Breast epithelium (tissue), 4 donors: Measurements from ENCODE around the gene DMWD. TPM values are rescaled to one million over a fixed set of nuclear protein-coding genes. Genes with fewer than 3 reads are reported as not detected.

Experiments
- DNase-seq, 2 donors: peaks; one replicate each; pipeline ENCODE4 v3.0.0-alpha.2; 2019; ENCODE audit warnings: low spot score in 2 of 2
- H3K27ac ChIP-seq, 2 donors: fragments of 200-600 bp; sonication (generic) in 1 of 2; one replicate each; pipeline ENCODE4 v1.5.1; 2016 to 2019; ENCODE audit warnings: mild to moderate bottlenecking in 1 of 2
- H3K27me3 ChIP-seq, 2 donors: fragments of 200-600 bp; sonication (generic) in 1 of 2; one replicate each; pipeline versions ENCODE4 v1.5.1 to v1.6.0; 2017 to 2019; ENCODE audit warnings: control low read depth in 1 of 2, mild to moderate bottlenecking in 1 of 2
- H3K36me3 ChIP-seq: fragments of 200-600 bp; one replicate; pipeline ENCODE4 v1.5.1; 2019
- H3K4me1 ChIP-seq, 2 donors: fragments of 200-600 bp; sonication (generic); one replicate each; pipeline ENCODE4 v1.5.1; 2016 to 2019; ENCODE audit warnings: control low read depth in 1 of 2
- H3K4me3 ChIP-seq, 3 donors: fragments of 200-600 bp; sonication (generic); 1 replicate in 2 of 3; 2 replicates in 1 of 3; pipeline ENCODE4 v1.5.1; 2016 to 2019; ENCODE audit warnings: mild to moderate bottlenecking in 3 of 3, moderate library complexity in 2 of 3
- H3K9me3 ChIP-seq, 2 donors: fragments of 200-600 bp; sonication (generic) in 1 of 2; one replicate each; pipeline ENCODE4 v1.5.1; 2016 to 2019; ENCODE audit warnings: control low read depth in 1 of 2
- POLR2A ChIP-seq: fragments of 450-650 bp; IDR thresholded peaks from one replicate; pipeline ENCODE4 v1.6.1; 2016; ENCODE audit warnings: antibody characterized with exemption, mild to moderate bottlenecking, moderate library complexity
- POLR2AphosphoS5 ChIP-seq, 3 donors: sonication (generic); formaldehyde crosslinking; IDR thresholded peaks; one replicate each; pipeline ENCODE4 v1.6.1; 2017; ENCODE audit warnings: antibody characterized with exemption in 3 of 3
- intact Hi-C: fragments of 100-400 bp; cut with DNase I; formaldehyde crosslinking; loops from one replicate; pipeline ENCODE4 v1.15.1; 2023; ENCODE audit warnings: low total_unique reads
- total RNA-seq, 3 donors: library from RNA; depleted of rRNA; stranded (reverse); fragments of >200 nt; gene quantifications; one replicate each; pipeline ENCODE4 v1.1.0, GENCODE V29; 2016
- TF ChIP-seq, protein P1 (sequence below), 3 donors: fragments of 450-650 bp; IDR thresholded peaks; one replicate each; pipeline ENCODE4 v1.5.1; 2016 to 2017; ENCODE audit warnings: antibody characterized with exemption in 3 of 3, mild to moderate bottlenecking in 3 of 3, moderate library complexity in 3 of 3

The DMWD gene
- total RNA-seq, 3 donors from 2014 or later = 24.2 to 31.1 (median 29.3) TPM

DNA sequence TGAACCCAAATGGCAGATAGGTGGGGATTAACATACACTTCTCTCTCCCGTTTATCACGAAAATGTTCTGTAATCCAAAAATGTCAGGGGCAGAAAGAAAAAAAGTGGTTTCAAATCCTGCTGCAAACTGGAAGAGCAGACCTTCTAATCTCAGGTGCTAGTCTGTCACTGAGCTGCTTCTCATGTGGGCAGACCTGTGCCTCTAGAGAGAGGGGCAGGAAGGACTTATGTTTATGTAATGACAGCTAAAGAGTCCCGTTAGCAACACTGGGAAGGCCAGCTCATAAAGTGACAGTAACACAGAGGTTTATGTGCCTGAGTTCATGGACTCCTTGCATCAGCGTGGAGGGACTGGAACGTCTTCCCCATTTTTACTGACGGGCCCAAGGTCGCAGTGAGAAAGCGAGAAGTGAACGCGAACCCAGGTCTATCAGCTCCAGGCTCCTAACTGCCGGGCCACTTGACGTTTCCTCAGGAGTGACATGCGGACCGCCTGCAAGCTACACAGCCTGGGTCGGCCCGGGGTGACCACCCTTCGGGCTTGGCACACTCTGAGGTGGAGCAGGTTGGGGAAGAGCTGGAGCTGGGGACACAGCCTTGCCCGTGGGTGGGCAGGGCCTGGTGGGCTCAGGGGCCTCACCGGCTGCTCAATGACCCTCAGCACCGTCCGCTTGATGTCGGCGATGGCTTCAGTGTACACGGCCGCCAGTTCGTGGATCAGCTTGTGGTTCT is 32.1 kb upstream of the DMWD start:
- TF ChIP-seq, protein P1, sequence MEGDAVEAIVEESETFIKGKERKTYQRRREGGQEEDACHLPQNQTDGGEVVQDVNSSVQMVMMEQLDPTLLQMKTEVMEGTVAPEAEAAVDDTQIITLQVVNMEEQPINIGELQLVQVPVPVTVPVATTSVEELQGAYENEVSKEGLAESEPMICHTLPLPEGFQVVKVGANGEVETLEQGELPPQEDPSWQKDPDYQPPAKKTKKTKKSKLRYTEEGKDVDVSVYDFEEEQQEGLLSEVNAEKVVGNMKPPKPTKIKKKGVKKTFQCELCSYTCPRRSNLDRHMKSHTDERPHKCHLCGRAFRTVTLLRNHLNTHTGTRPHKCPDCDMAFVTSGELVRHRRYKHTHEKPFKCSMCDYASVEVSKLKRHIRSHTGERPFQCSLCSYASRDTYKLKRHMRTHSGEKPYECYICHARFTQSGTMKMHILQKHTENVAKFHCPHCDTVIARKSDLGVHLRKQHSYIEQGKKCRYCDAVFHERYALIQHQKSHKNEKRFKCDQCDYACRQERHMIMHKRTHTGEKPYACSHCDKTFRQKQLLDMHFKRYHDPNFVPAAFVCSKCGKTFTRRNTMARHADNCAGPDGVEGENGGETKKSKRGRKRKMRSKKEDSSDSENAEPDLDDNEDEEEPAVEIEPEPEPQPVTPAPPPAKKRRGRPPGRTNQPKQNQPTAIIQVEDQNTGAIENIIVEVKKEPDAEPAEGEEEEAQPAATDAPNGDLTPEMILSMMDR (IDR thresholded peaks at IDR 0.05) = no peak
- no peak for TF ChIP-seq POLR2AphosphoS5 (IDR thresholded peaks at IDR 0.05)
- no peak for TF ChIP-seq POLR2A
- intact Hi-C loops = no loop called here
- H3K4me3 ChIP-seq = no peak overlapping the region
- no peak for DNase-seq
- H3K27me3 ChIP-seq = no peaks in the 10 kb centered on the region
- H3K27ac ChIP-seq = peak overlapping the region in 1 of 2 donors; percentile 25
- peaks cover 0 to 7% of the 10 kb centered on the region in 2 donors for H3K4me1 ChIP-seq
- H3K36me3 ChIP-seq = peaks cover 12% of the 10 kb centered on the region
- no peaks in the 10 kb centered on the region for H3K9me3 ChIP-seq

DNA sequence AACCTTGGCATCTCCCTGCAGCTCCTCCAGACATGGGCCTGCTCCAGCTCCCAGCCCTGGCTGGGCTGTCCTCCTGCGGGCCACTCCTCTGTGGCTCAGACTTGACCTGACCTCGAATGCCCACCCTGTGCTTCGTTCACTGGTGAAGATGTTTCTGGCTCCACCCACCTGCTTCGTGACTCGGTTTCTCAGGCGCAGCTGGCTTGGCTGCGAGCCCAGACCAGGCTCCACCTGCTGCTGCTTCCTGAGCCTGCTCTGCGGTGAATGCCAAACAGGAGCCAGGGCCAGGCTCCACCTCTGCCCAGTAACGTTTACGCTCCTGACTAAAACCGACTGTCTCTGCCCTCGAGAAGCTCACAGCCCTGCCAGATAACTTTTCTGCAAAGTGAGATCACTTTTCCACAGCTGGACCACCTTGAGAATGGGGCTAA is 31.4 kb upstream of the DMWD start:
- Histone ChIP-seq H3K4me3 (no peak overlapping the region), H3K9me3 (no peaks in the 10 kb centered on the region), H3K27me3 (no peaks in the 10 kb centered on the region), H3K27ac (peak overlapping the region in 1 of 2 donors; percentile 25), H3K36me3 (peaks cover 6% of the 10 kb centered on the region), H3K4me1 (peaks cover 0 to 7% of the 10 kb centered on the region in 2 donors)
- TF ChIP-seq POLR2A (no peak), POLR2AphosphoS5 (IDR thresholded peaks at IDR 0.05) (no peak)
- TF ChIP-seq, protein P1 (IDR thresholded peaks at IDR 0.05) = no peak
- intact Hi-C loops = no loop called here
- peak; percentile 65 to 73 for DNase-seq

DNA sequence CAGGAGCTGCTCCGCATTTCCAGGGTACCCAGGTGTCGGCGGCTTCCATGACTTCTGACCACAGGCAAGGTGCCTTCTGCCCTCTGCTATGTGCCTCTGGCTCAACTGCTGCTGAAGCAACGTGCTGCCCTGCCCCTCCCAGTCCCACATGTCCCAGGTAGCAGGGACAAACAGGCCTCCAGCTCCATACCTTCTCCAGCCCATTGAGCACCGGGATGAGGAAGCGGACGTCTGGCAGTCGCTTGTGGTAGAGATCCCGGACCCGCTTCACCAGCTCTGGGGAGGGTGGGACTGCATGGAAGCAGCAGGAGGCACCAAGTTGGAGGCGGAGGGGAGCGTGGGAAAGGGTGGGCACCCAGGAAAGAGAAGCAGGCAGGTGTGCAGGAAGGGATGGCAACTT is 30.5 kb upstream of the DMWD start:
- intact Hi-C loops = no loop called here
- peaks cover 5% of the 10 kb centered on the region for H3K36me3 ChIP-seq

DNA sequence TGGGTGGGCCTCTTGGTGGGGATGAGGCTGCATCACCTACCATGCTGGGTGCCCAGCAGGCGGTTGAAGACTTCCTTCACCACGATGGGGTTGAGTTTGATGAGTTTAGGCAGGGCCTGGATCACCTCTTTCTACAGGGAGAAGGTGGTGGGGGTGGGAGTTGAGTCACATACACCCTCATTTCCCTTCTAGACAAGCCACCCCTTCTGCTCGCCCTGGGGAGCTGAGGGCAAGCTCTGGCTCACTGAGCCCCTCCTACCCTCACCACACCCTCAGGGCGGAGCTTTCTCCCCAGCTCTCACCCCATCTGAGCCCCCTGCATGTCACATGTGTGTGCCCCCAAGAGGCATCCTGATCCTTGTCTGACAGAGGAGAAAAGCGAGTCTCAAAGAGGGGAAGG is 30.1 kb upstream of the DMWD start:
- Histone ChIP-seq H3K36me3 (peaks cover 5% of the 10 kb centered on the region), H3K4me1 (peaks cover 0 to 7% of the 10 kb centered on the region in 2 donors), H3K27me3 (no peaks in the 10 kb centered on the region), H3K4me3 (no peak overlapping the region), H3K9me3 (no peaks in the 10 kb centered on the region), H3K27ac (no peak overlapping the region)
- intact Hi-C loops = no loop called here
- TF ChIP-seq POLR2AphosphoS5 (IDR thresholded peaks at IDR 0.05) = no peak
- TF ChIP-seq, protein P1 (IDR thresholded peaks at IDR 0.05) = no peak
- no peak for TF ChIP-seq POLR2A
- no peak for DNase-seq

More for the DNA sequence above, 30.5 kb upstream of the DMWD start:
- no peak for DNase-seq
- no peaks in the 10 kb centered on the region for H3K9me3 ChIP-seq
- H3K27ac ChIP-seq = no peak overlapping the region
- peaks cover 0 to 7% of the 10 kb centered on the region in 2 donors for H3K4me1 ChIP-seq
- H3K27me3 ChIP-seq = no peaks in the 10 kb centered on the region
- H3K4me3 ChIP-seq = no peak overlapping the region
- TF ChIP-seq, protein P1 (IDR thresholded peaks at IDR 0.05) = no peak
- TF ChIP-seq POLR2AphosphoS5 (IDR thresholded peaks at IDR 0.05) = no peak
- TF ChIP-seq POLR2A = no peak

DNA sequence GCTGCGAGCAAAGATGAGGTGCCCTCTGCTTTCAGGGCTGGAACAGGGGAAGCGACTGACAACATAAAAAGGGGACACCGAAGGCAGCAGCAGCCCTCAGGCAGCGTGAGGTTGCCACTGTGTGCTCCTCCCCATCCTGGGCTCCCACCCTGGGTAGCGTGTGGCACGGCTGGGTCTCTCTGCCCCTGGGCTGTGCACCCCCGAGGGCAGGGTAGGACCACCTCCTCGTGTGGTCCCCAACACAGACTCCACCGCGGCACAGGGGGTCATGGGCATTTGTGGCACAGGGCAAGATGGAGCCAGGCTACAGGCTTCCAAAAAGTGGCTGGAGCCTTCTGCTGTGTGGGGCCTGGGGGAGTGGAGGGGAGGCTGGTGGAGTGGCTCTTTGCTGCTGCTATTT is 28.9 kb upstream of the DMWD start:
- no peak for TF ChIP-seq POLR2AphosphoS5 (IDR thresholded peaks at IDR 0.05)
- no peak for TF ChIP-seq POLR2A
- TF ChIP-seq, protein P1 (IDR thresholded peaks at IDR 0.05) = no peak
- no peak for DNase-seq
- Histone ChIP-seq H3K4me3 (no peak overlapping the region), H3K4me1 (peaks cover 0 to 7% of the 10 kb centered on the region in 2 donors), H3K36me3 (peaks cover 5% of the 10 kb centered on the region), H3K27me3 (no peaks in the 10 kb centered on the region), H3K27ac (no peak overlapping the region), H3K9me3 (no peaks in the 10 kb centered on the region)
- intact Hi-C loops = no loop called here
